HG02763 (cell line): Measurements from ENCODE around the gene CENPA.
"Not testable (repeated sequence)": the region's sequence is repeated elsewhere in the genome, so short reads cannot be mapped to it uniquely, and the experiment has no call there.

Experiments
- ATAC-seq: cut with Tn5 transposase; IDR thresholded peaks from one replicate; pipeline ENCODE4 v1.9.1; 2021; ENCODE audit warnings: mild to moderate bottlenecking, moderate library complexity; ENCODE audit not compliant: unreplicated experiment

Gene CENPA

GRCh38 chr2:26759845-26760244 is 26.0 kb upstream of the CENPA start:
- ATAC-seq: no peak

GRCh38 chr2:26760991-26761390 is 24.9 kb upstream of the CENPA start:
- not testable (repeated sequence) for ATAC-seq

- no peak for ATAC-seq
Measured at GRCh38 chr2:26763019-26763418, 22.8 kb upstream of the CENPA start.

- ATAC-seq: peak; percentile 80
Measured at GRCh38 chr2:26764078-26764887, 21.6 kb upstream of the CENPA start, which contains the start of gene SLC35F6. Gene SLC35F6 (plus strand): TSS chr2:26764284. CDS start chr2:26764350, 66 bp downstream.

- ATAC-seq: no peak
Measured at GRCh38 chr2:26764906-26765305, 20.9 kb upstream of the CENPA start.

- ATAC-seq: no peak
Measured at GRCh38 chr2:26765475-26766200, 20.2 kb upstream of the CENPA start.

- ATAC-seq: no peak
Measured at GRCh38 chr2:26767129-26767528, 18.7 kb upstream of the CENPA start.

- ATAC-seq: no peak
Measured at GRCh38 chr2:26767894-26768487, 17.9 kb upstream of the CENPA start.

GRCh38 chr2:26768759-26769088 is 17.1 kb upstream of the CENPA start:
- no peak for ATAC-seq

- no peak for ATAC-seq
Measured at GRCh38 chr2:26769089-26769761, 16.6 kb upstream of the CENPA start.

- ATAC-seq: no peak
Measured at GRCh38 chr2:26770986-26771586, 14.8 kb upstream of the CENPA start.

- ATAC-seq: no peak
Measured at GRCh38 chr2:26772064-26773001, 13.5 kb upstream of the CENPA start.

- ATAC-seq: no peak
Measured at GRCh38 chr2:26776195-26776800, 9.6 kb upstream of the CENPA start.

GRCh38 chr2:26778098-26778497 is 7.8 kb upstream of the CENPA start:
- no peak for ATAC-seq

- ATAC-seq: no peak
Measured at GRCh38 chr2:26778507-26778906, 7.3 kb upstream of the CENPA start.

- no peak for ATAC-seq
Measured at GRCh38 chr2:26780203-26780760, 5.6 kb upstream of the CENPA start.

GRCh38 chr2:26782876-26783704 is 2.8 kb upstream of the CENPA start:
- no peak for ATAC-seq

- no peak for ATAC-seq
Measured at GRCh38 chr2:26784570-26785234, 1.2 kb upstream of the CENPA start.
